HG02981 (cell line): ENCODE data around the gene TEKTIP1.
"Not testable (repeated sequence)": the region's sequence is repeated elsewhere in the genome, so short reads cannot be mapped to it uniquely, and the experiment has no call there.

Experiments
- ATAC-seq: cut with Tn5 transposase; IDR thresholded peaks from one replicate; pipeline ENCODE4 v1.9.1; 2021; ENCODE audit warnings: mild to moderate bottlenecking, moderate library complexity; ENCODE audit not compliant: unreplicated experiment

The TEKTIP1 gene

DNA sequence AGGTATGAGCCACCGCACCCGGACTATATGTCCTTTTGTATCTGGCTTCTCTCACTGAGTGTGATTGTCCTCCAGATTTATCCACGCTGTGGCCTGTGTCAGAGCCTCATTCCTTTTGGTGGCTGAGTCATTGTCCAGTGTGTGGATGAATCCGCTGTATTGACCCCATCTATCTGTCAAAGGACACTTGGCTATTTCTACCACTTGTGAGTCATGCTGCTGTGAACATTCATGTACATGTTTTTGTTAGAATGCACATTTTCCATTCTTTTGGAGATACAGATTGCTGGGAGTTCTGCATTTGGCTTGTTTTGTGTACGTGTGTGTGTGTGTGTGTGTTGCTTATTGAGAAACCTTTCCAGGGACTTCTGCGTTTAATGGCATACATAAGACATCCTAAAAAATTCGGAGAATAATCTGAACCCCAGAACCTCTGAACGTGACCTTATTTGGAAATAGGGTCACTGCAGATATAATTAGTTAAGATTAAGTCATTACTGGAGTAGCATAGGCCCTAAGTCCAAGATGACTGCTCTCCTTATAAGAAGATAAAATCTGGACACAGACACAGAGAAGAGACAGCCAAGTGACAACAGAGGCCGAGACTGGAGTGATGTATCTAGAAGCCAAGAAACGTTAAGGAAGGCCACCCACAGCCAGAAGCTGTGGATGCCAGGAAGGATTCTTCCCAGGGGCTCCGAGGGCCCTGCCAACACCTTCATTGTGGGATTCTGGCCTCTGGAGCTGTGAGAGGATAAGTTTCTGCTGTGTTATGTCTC lies 41.4 kb downstream of the TEKTIP1 start:
- no peak for ATAC-seq

DNA sequence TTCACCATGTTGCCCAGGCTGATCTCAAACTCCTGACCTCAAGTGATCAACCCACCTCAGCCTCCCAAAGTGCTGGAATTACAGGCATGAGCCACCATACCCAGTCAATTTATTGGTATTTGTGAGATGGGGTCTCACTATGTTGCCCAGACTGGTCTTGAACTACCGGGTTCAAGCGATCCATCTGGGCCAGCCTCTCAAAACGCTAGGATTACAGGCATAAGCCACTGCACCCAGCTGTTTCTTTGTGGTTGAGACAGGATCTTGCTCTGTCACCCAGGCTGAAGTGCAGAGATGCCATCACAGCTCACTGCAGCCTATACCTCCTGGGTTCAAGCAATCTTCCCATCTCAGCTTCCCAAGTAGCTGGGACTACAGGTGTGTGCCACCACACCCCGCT lies 42.8 kb downstream of the TEKTIP1 start:
- ATAC-seq, result not testable (repeated sequence)

DNA sequence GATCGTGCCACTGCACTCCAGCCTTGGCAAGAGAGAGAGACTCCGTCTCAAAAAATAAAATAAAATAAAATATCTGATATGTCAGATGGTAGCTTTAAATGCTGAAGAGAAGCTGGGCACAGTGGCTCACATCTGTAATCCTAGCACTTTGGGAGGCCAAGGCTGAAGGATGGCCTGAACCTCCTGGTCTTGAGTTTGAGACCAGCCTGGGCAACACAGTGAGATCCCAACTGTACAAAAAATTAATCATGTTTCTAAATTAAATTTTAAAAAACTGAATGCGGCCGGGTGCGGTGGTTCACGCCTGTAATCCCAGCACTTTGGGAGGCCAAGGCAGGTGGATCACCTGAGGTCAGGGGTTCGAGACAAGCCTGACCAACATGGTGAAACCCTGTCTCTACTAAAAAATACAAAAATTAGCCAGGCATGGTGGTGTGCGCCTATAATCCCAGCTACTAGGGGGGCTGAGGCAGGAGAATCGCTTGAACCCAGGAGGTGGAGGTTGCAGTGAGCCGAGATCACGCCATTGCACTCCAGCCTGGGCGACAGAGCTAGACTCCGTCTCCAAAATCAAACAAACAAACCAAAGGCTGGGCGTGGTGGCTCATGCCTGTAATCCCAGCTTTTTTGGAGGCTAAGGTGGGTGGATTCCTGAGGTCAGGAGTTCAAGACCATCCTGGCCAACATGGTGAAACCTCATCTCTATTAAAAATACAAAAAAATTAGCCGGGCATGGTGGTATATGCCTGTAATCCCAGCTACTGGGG lies 45.2 kb downstream of the TEKTIP1 start:
- not testable (repeated sequence) for ATAC-seq

DNA sequence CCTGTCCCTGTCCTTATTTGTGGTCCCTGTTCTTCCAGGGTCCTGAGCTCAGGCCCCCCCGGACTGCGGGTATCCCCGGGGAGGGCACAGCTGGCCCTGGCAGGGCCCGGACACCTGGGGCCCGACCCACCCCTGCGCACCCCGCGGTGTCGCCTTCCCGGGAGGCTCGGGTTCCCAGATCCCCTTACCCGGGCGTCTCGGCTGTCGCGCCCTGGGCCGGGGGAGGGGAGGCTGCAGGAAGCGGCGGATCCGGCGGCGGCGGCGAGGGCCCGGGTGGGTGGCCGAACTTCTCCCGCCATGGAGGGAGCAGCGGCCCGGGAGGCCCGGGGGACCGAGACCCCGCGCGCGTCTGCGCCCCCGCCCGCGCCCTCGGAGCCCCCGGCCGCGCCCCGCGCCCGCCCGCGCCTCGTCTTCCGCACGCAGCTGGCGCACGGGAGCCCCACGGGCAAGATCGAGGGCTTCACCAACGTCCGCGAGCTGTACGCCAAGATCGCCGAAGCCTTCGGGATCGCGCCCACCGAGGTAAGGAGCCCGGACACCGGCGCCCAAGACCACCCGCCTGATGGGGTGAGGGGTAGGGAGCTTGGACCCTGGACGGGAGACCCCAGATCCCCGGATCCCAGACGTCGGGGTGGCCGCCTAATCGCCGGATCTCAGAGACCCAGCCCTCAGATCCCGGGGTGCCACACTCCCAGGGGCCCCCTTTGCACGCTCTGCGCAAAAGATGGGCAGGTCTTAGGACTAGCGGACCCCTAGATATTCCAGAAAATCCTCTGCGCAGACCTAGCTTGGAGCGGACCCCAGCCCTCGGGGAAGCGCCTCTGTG lies 46.5 kb downstream of the TEKTIP1 start, which contains the start of gene GIPC3:
TSS of gene GIPC3 (plus strand) at position 178 of the 826 bp plus-strand sequence. CDS start at position 298, 120 bp downstream.
- no peak for ATAC-seq

DNA sequence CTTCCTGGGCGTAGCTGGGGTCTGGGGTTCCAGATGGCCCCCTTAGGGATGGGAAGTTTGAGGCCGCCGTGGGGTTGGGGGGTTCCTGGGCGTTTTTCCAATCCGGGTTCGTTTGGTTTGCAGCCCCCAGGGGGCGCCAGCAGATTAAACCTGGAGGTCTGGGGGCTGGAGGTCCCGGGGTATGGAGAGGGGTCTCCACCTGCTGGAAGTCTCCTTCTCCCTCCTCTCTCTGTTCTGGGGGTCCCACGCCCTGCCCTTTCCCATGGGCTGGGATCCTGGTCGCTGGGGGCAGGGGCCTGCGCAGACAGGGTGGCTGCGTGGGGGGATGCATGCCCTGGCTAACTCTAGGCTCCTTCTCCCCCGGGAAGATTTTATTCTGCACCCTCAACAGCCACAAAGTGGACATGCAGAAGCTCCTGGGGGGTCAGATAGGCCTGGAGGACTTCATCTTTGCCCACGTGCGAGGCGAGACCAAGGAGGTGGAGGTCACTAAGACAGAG lies 47.2 kb downstream of the TEKTIP1 start:
- ATAC-seq, result no peak

DNA sequence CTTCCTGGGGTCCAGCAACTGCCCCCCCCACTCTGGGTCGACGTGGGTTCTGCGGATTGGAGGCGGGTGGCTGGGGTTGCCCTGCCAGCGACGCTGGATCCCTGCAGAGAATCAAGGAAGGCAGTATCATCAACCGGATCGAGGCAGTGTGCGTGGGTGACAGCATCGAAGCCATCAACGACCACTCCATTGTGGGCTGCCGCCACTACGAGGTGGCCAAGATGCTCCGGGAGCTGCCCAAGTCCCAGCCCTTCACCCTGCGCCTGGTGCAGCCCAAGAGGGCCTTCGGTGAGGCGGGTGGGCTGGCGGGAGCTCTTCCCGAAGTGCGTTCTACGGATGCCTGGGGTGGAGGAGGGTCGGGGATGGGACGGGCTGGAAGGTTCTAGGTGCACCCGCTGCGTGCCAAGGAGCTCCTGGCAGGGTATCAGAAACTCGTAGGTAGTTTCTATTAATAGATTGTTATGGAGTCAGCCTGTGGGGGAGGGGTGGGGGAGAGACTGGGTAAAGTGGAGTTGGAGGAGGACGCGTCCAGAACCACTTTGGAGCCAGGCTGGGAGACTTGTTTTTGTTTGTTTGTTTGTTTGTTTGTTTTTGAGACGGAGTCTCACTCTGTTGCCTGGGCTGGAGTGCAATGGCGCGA lies 47.9 kb downstream of the TEKTIP1 start:
- ATAC-seq, result no peak

DNA sequence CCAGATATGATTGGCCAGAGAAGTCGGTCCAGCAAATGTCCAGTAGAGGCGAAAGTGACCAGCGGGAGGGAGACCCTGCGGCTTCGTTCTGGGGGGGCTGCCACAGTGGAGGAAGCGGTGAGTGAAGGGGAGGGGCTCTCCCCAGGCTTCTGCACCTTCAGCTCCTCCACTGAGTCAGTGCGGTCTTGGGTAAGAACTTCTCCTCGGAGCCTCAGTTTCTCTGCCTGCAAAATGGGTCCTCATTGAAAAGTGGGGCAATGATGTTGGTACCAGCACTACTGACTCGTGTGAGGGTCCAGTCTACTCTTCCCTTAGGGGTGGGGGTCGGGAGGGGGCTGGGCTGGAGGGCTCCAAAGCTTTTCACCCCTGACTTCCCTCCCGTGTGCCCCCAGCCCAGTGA lies 50.5 kb downstream of the TEKTIP1 start:
- no peak for ATAC-seq

DNA sequence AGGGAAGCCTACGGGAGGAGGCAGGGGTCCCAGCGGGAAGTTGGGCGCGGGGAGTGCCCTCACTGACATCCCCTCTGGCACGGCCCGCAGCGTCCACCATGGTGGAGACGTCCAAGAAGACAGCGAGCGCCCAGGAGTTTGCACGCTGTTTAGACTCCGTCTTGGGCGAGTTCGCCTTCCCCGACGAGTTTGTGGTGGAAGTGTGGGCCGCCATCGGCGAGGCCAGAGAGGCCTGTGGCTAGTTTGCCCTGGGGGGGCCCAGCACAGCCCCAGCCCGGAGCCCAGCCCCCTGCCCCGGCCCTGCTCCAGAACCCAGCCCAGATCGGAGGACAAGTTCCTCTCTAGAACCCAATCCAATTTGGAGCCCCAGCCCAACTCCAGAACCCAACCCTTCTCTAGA lies 51.0 kb downstream of the TEKTIP1 start:
- no peak for ATAC-seq

DNA sequence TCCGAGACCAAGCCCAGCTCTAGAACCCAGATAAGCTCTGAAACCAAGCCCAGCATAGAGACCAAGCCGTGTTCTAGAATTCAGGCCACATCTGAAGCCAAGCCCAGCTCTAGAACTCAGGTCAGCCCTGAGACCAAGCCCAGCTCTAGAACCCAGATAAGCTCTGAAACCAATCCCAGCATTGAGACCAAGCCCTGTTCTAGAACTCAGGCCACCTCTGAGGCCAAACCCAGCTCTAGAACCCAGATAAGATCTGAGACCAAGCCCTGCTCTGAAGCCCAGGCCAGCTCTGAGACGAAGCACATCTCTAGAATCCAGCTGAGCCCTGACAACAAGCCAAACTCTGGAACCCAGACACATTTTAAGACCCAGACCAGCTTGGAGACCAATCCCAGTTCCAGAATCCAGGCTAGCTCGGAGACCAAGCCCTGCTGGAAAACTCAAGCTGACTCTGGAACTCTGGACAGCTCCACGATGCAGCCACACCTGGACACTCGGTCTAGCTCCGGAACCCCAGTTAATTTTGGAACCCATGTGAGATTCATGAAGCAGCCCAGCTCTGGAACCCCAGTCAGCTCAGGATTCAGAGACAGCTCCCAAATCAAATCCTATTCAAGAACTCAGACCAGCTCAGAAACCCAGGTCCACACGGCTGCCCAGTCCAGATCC lies 52.2 kb downstream of the TEKTIP1 start:
- ATAC-seq, result no peak

DNA sequence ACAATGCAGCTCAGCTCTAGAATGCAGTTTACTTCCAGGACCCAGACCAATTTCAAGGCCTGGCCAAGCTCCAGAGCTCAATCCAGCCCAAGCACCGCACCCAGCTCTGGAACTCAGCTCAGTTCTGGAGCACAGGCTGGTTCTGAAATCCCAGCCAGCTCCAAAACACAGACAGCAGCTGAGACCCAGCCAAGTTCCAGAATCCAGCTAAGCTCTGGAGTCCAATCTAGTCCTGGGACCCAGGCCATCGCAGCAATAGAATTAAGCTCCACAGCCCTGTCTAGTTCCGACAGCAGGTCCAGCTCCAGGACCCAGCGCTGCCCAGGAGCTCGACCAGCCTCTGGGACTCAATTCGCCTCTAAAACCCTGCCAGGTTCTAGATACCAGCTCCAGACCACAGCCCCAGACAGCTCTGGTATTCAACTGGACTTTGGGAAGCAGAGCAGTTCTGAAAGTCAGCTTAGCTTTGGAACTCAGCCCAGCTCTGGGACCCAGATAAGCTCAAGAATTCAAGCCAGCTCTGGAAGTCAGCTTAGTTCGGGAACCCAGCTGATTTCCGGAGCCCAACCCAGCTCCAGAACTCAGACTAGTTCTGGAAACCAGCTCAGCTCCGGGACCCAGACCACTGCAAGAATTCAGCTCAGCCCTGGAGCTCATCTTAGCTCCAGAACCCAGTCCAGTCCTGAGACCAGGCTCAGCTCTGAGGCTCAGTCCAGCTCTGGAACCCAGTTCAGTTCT lies 53.1 kb downstream of the TEKTIP1 start:
- no peak for ATAC-seq

DNA sequence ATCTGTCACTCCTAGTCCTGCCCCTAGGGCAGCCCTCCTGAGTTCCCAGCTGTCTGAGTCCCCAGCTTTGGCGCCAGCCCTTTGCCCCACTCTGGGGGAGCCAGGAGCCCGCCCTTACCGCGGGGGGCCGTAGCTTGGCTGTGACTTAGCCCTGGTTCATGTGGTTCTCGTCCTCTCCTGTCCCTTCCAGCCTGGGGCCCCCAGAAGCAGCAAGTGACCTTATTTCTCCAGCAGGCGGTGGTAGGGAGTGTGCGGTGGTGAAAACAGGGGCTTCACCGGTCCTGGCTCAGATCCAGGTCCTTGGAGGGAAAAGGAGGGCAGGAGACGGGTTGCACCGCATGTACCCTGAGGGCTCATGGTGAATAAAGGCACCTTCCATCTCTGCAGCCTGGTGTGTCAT lies 54.2 kb downstream of the TEKTIP1 start:
- no peak for ATAC-seq
